HEK293 (cell line): ENCODE data around the gene KXD1.
A peak's percentile ranks its signal among the peaks of the same experiment; 100 is the strongest.

Experiments
- CTCF ChIA-PET: fragments of 350-600 bp; formaldehyde crosslinking; extraction: SDS; loops from one replicate; lab custom pipeline; 2021; ENCODE audit warnings: antibody characterized with exemption; lab: Yijun Ruan, JAX
- POLR2A ChIA-PET: fragments of 300-600 bp; formaldehyde crosslinking; extraction: SDS; loops from one replicate; lab custom pipeline; 2020; ENCODE audit warnings: antibody characterized with exemption, inconsistent platforms; lab: Yijun Ruan, JAX
- H3K27ac ChIP-seq: fragments of 200-500 bp; sonication (Bioruptor generic); 2 replicates; pipeline ENCODE4 v1.5.1; 2014; ENCODE audit warnings: low read depth, low read length, control low read depth, inconsistent platforms; ENCODE audit errors: extremely low read depth
- H3K36me3 ChIP-seq, 2 experiments: fragments of 200-500 bp in 1 of 2; sonication (Bioruptor generic) in 1 of 2; 1 replicate in 1 of 2; 2 replicates in 1 of 2; pipeline ENCODE4 v1.5.1; 2014 to 2017; ENCODE audit warnings: inconsistent platforms in 2 of 2, low read length in 2 of 2; ENCODE audit not compliant: control insufficient read depth in 2 of 2, insufficient read depth in 1 of 2
- H3K4me1 ChIP-seq: fragments of 200-500 bp; sonication (Bioruptor generic); 2 replicates; pipeline ENCODE4 v1.5.1; 2014; ENCODE audit warnings: mild to moderate bottlenecking, low read length, inconsistent platforms; ENCODE audit not compliant: control insufficient read depth, insufficient read depth
- H3K4me3 ChIP-seq: 2 replicates; pipeline ENCODE4 v1.5.1; 2011; ENCODE audit warnings: low read depth, mild to moderate bottlenecking, control low read depth, low read length, moderate library complexity
- H3K9me3 ChIP-seq: fragments of 200-500 bp; sonication (Bioruptor generic); 2 replicates; pipeline ENCODE4 v1.5.1; 2014; ENCODE audit warnings: low read depth, low read length, inconsistent platforms; ENCODE audit not compliant: control insufficient read depth, insufficient read depth
- BCL11B ChIP-seq: fragments of 450-650 bp; formaldehyde crosslinking; IDR thresholded peaks from 2 replicates; pipeline ENCODE4 v1.5.1; 2016; ENCODE audit warnings: low read depth, missing biosample characterization, missing genetic modification characterization
- EGR2 ChIP-seq: fragments of 450-650 bp; formaldehyde crosslinking; IDR thresholded peaks from 2 replicates; pipeline ENCODE4 v1.5.1; 2016; ENCODE audit warnings: low read depth, missing biosample characterization, missing genetic modification characterization
- GLIS1 ChIP-seq: fragments of 450-650 bp; formaldehyde crosslinking; IDR thresholded peaks from 2 replicates; pipeline ENCODE4 v1.5.1; 2016; ENCODE audit warnings: missing biosample characterization, missing genetic modification characterization
- YY1 ChIP-seq: fragments of 450-650 bp; formaldehyde crosslinking; IDR thresholded peaks from 2 replicates; pipeline ENCODE4 v1.5.1; 2018; ENCODE audit warnings: missing biosample characterization, missing genetic modification characterization
- ZFHX2 ChIP-seq: fragments of 450-650 bp; formaldehyde crosslinking; conservative IDR thresholded peaks from 2 replicates; pipeline ENCODE4 v1.5.1; 2016; ENCODE audit warnings: missing biosample characterization, missing genetic modification characterization
- ZFP37 ChIP-seq: fragments of 450-650 bp; formaldehyde crosslinking; IDR thresholded peaks from 2 replicates; pipeline ENCODE4 v1.5.1; 2016; ENCODE audit warnings: missing biosample characterization, missing genetic modification characterization
- ZFP69B ChIP-seq: fragments of 450-650 bp; formaldehyde crosslinking; IDR thresholded peaks from 2 replicates; pipeline ENCODE4 v1.5.1; 2016; ENCODE audit warnings: missing biosample characterization, missing genetic modification characterization
- ZIC2 ChIP-seq: fragments of 450-650 bp; formaldehyde crosslinking; IDR thresholded peaks from 2 replicates; pipeline ENCODE4 v1.5.1; 2016; ENCODE audit warnings: missing biosample characterization, missing genetic modification characterization
- ZNF169 ChIP-seq: fragments of 450-650 bp; formaldehyde crosslinking; IDR thresholded peaks from 2 replicates; pipeline ENCODE4 v1.5.1; 2016; ENCODE audit warnings: missing biosample characterization, missing genetic modification characterization
- ZNF335 ChIP-seq: fragments of 450-650 bp; formaldehyde crosslinking; conservative IDR thresholded peaks from 2 replicates; pipeline ENCODE4 v1.5.1; 2016; ENCODE audit warnings: missing biosample characterization, missing genetic modification characterization
- ZNF501 ChIP-seq: fragments of 450-650 bp; formaldehyde crosslinking; IDR thresholded peaks from 2 replicates; pipeline ENCODE4 v1.5.1; 2016; ENCODE audit warnings: missing biosample characterization, missing genetic modification characterization
- ZNF558 ChIP-seq: fragments of 450-650 bp; formaldehyde crosslinking; IDR thresholded peaks from 2 replicates; pipeline ENCODE4 v1.5.1; 2016; ENCODE audit warnings: missing biosample characterization, missing genetic modification characterization
- ZNF610 ChIP-seq: fragments of 450-650 bp; formaldehyde crosslinking; IDR thresholded peaks from 2 replicates; pipeline ENCODE4 v1.5.1; 2016; ENCODE audit warnings: missing biosample characterization, missing genetic modification characterization, borderline replicate concordance
- TF ChIP-seq, protein P1 (sequence below): fragments of 450-650 bp; formaldehyde crosslinking; IDR thresholded peaks from 2 replicates; pipeline ENCODE4 v1.5.1; 2016; ENCODE audit warnings: missing biosample characterization, missing genetic modification characterization
- TF ChIP-seq, protein P2 (sequence below): fragments of 450-650 bp; formaldehyde crosslinking; IDR thresholded peaks from 2 replicates; pipeline ENCODE4 v1.5.1; 2017; ENCODE audit warnings: missing biosample characterization, missing genetic modification characterization
- TF ChIP-seq, protein P3 (sequence below): fragments of 450-650 bp; formaldehyde crosslinking; IDR thresholded peaks from 2 replicates; pipeline ENCODE4 v1.5.1; 2016; ENCODE audit warnings: missing biosample characterization, missing genetic modification characterization

The KXD1 gene

DNA sequence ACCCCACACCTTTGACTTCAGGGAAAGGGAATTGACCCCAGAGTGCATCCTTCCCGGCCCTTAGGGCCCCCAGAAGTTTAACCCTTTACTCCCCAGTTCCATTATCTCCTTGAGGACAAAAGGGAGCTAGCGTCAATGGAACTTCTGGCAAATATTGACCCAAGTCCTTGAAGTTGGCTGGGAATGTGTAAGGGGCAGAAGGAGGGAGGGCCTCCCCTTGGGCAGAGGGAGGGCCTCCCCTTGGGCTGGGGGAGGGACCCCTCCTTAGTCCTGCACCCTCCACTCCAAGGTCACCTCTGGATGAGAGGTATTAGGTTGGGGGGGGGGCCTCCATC, 52.0 kb downstream of the KXD1 start:
- Histone ChIP-seq H3K9me3 (no peaks in the 10 kb centered on the region), H3K4me3 (no peak overlapping the region)
- TF ChIP-seq, protein P1, sequence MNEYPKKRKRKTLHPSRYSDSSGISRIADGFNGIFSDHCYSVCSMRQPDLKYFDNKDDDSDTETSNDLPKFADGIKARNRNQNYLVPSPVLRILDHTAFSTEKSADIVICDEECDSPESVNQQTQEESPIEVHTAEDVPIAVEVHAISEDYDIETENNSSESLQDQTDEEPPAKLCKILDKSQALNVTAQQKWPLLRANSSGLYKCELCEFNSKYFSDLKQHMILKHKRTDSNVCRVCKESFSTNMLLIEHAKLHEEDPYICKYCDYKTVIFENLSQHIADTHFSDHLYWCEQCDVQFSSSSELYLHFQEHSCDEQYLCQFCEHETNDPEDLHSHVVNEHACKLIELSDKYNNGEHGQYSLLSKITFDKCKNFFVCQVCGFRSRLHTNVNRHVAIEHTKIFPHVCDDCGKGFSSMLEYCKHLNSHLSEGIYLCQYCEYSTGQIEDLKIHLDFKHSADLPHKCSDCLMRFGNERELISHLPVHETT: no peak
- TF ChIP-seq BCL11B (tag by site-specific recombination) (no peak), ZNF335 (tag by site-specific recombination) (no peak), ZFP37 (no peak), ZFP69B (tag by site-specific recombination) (no peak), ZNF501 (tag by site-specific recombination) (no peak), ZNF558 (tag by site-specific recombination) (no peak)
- TF ChIP-seq, all 188 proteins: peak for 0
- ChIA-PET POLR2A (no interaction called here), CTCF (no interaction called here)
- no peaks in the 10 kb centered on the region for H3K36me3 ChIP-seq
- H3K27ac ChIP-seq: no peak overlapping the region
- peaks cover 4% of the 10 kb centered on the region for H3K4me1 ChIP-seq

DNA sequence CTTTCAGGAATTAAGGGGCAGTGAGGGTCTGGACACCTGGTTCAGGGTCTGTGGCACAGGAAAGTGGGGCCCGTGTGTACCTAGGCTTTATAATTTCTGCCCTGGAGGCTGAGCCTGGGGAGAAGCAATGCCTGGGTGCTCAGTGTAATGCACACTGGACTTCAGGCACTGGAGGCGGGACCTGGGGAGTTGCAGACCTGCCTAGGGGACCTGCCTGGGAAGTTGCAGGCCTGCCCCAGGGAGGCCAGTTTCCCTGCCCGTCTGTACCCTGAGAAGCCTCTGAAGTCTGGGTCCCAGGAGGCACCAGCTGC, 52.5 kb downstream of the KXD1 start:
- ChIA-PET POLR2A (no interaction called here), CTCF (no interaction called here)
- Histone ChIP-seq H3K27ac (no peak overlapping the region), H3K4me3 (no peak overlapping the region), H3K4me1 (peaks cover 4% of the 10 kb centered on the region), H3K36me3 (no peaks in the 10 kb centered on the region), H3K9me3 (no peaks in the 10 kb centered on the region)
- peak; percentile 53 for TF ChIP-seq ZNF335 (tag by site-specific recombination)
- TF ChIP-seq YY1 (tag by site-specific recombination): no peak
- TF ChIP-seq ZNF610 (tag by site-specific recombination): no peak

DNA sequence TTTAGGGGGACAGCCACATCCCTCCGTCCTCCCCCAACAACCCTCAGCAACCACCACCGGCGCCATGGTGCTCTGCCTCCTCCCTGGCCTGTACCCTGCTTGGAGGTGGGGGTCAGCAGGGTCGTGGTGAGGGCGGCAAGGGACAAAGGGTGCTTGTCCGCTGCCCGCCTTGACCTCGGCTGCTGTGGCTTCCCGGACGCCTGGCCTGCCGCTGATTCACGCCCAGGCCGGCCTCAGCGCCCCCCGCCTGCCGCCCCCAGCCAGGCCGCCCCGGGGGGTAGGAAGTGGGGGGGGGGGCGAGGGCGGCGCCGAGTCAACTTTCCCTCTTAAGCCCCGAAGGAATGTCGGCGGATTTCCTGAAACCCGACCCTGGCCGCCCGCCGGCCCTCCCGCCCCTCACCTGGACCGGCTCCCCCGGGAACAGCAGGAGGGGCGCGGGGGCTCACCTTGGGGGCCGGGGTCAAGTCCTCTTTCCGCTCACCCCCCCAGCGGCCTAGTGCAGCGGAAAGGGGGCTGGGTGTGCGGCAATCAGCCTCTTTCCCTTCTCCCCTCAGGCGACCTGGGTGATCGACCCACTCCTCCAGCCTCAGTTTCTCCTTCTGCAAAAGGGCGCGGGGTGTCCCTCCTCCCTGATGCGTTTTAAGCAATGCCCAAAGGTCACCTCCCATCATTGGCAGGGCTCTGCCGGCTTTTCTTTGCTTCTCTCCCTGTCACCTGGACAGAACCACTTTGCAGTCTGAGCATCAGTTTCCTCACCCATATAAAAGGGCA, 53.1 kb downstream of the KXD1 start:
- no peak for TF ChIP-seq ZNF169
- TF ChIP-seq GLIS1 (tag by site-specific recombination): peak; percentile 82
- TF ChIP-seq, protein P2, sequence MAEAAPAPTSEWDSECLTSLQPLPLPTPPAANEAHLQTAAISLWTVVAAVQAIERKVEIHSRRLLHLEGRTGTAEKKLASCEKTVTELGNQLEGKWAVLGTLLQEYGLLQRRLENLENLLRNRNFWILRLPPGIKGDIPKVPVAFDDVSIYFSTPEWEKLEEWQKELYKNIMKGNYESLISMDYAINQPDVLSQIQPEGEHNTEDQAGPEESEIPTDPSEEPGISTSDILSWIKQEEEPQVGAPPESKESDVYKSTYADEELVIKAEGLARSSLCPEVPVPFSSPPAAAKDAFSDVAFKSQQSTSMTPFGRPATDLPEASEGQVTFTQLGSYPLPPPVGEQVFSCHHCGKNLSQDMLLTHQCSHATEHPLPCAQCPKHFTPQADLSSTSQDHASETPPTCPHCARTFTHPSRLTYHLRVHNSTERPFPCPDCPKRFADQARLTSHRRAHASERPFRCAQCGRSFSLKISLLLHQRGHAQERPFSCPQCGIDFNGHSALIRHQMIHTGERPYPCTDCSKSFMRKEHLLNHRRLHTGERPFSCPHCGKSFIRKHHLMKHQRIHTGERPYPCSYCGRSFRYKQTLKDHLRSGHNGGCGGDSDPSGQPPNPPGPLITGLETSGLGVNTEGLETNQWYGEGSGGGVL: no peak
- peak; percentile 37; the same call in 1 of the 2 replicates for TF ChIP-seq EGR2 (tag by site-specific recombination)
- peak; percentile 17; the same call in 1 of the 2 replicates for TF ChIP-seq ZIC2 (tag by site-specific recombination)
- TF ChIP-seq, protein P3, sequence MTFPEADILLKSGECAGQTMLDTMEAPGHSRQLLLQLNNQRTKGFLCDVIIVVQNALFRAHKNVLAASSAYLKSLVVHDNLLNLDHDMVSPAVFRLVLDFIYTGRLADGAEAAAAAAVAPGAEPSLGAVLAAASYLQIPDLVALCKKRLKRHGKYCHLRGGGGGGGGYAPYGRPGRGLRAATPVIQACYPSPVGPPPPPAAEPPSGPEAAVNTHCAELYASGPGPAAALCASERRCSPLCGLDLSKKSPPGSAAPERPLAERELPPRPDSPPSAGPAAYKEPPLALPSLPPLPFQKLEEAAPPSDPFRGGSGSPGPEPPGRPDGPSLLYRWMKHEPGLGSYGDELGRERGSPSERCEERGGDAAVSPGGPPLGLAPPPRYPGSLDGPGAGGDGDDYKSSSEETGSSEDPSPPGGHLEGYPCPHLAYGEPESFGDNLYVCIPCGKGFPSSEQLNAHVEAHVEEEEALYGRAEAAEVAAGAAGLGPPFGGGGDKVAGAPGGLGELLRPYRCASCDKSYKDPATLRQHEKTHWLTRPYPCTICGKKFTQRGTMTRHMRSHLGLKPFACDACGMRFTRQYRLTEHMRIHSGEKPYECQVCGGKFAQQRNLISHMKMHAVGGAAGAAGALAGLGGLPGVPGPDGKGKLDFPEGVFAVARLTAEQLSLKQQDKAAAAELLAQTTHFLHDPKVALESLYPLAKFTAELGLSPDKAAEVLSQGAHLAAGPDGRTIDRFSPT: peak; percentile 31; the same call in 1 of the 2 replicates
- TF ChIP-seq ZFHX2: peak; percentile 62
- Histone ChIP-seq H3K36me3 (no peaks in the 10 kb centered on the region), H3K4me3 (no peak overlapping the region), H3K27ac (no peak overlapping the region), H3K9me3 (no peaks in the 10 kb centered on the region), H3K4me1 (peaks cover 4% of the 10 kb centered on the region)
- ChIA-PET CTCF (no interaction called here), POLR2A (no interaction called here)
